ENCODE results near the gene KLHDC8A.

GRCh38 chr1:205375835-205376545 lies 19.3 kb upstream of the KLHDC8A start:
- TF ChIP-seq POLR2A (IDR thresholded peaks at IDR 0.05; ENCODE audit: borderline replicate concordance, extremely low read depth, insufficient read depth, insufficient read length) (no peak), ATF3 (IDR thresholded peaks at IDR 0.05) (no peak), POLR2AphosphoS5 (IDR thresholded peaks at IDR 0.05; ENCODE audit: low read depth, low read length) (no peak), EZH2phosphoT487 (IDR thresholded peaks at IDR 0.05; ENCODE audit: borderline replicate concordance) (no peak), EZH2 (IDR thresholded peaks at IDR 0.05) (no peak), RAD21 (IDR thresholded peaks at IDR 0.05; ENCODE audit: low read depth) (no peak), JUND (IDR thresholded peaks at IDR 0.05) (no peak), YY1 (IDR thresholded peaks at IDR 0.05; ENCODE audit: extremely low read depth, insufficient replicate concordance, low read depth, low read length) (no peak), REST (IDR thresholded peaks at IDR 0.05; ENCODE audit: low read depth) (no peak), SIN3A (IDR thresholded peaks at IDR 0.05; ENCODE audit: low read depth) (no peak), ZNF274 (IDR thresholded peaks at IDR 0.05; ENCODE audit: low read depth, low read length) (no peak), CBX3 (IDR thresholded peaks at IDR 0.05; ENCODE audit: low read depth) (no peak)
- TF ChIP-seq, protein P1, sequence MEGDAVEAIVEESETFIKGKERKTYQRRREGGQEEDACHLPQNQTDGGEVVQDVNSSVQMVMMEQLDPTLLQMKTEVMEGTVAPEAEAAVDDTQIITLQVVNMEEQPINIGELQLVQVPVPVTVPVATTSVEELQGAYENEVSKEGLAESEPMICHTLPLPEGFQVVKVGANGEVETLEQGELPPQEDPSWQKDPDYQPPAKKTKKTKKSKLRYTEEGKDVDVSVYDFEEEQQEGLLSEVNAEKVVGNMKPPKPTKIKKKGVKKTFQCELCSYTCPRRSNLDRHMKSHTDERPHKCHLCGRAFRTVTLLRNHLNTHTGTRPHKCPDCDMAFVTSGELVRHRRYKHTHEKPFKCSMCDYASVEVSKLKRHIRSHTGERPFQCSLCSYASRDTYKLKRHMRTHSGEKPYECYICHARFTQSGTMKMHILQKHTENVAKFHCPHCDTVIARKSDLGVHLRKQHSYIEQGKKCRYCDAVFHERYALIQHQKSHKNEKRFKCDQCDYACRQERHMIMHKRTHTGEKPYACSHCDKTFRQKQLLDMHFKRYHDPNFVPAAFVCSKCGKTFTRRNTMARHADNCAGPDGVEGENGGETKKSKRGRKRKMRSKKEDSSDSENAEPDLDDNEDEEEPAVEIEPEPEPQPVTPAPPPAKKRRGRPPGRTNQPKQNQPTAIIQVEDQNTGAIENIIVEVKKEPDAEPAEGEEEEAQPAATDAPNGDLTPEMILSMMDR (IDR thresholded peaks at IDR 0.05 in 2 of 3, conservative IDR thresholded peaks at IDR 0.05 in 1 of 3; ENCODE audit: borderline replicate concordance in 1 of 3, insufficient read depth in 1 of 3, low read depth in 2 of 3, low read length in 2 of 3): no peak
